OCI-LY3 (cell line): ENCODE measurements around the gene NNMT.

Experiments used
- H2AFZ ChIP-seq: fragments of 200-600, 300-600 bp; shearing (Covaris generic); 2 replicates; pipeline ENCODE4 v1.6.0; 2014; ENCODE audit warnings: antibody characterized with exemption, low read depth, low read length
- H3K27ac ChIP-seq: fragments of 200-600, 300-600 bp; sonication (generic); 2 replicates; pipeline ENCODE4 v1.5.1; 2014; ENCODE audit warnings: mild to moderate bottlenecking, low read length, moderate library complexity, mixed read lengths
- H3K27me3 ChIP-seq: fragments of 200-600, 300-600 bp; sonication (generic); 2 replicates; pipeline ENCODE4 v1.6.1; 2014; ENCODE audit warnings: low read depth, low read length, mixed read lengths
- H3K36me3 ChIP-seq: fragments of 200-600, 300-600 bp; sonication (generic); replicated peaks from 2 replicates; pipeline ENCODE3; 2014; ENCODE audit warnings: low read depth, low read length, mixed read lengths
- H3K4me1 ChIP-seq: fragments of 300-600, 200-600 bp; sonication (generic); 2 replicates; pipeline ENCODE4 v1.6.1; 2014; ENCODE audit warnings: low read length, mixed read lengths
- H3K4me2 ChIP-seq: fragments of 200-600, 300-600 bp; sonication (generic); 2 replicates; pipeline ENCODE4 v1.6.1; 2014; ENCODE audit warnings: low read length, mixed read lengths
- H3K4me3 ChIP-seq: fragments of 300-600, 200-600 bp; sonication (generic); 2 replicates; pipeline ENCODE4 v1.5.1; 2014; ENCODE audit warnings: antibody characterized with exemption, mild to moderate bottlenecking, low read length, moderate library complexity
- H3K79me2 ChIP-seq: fragments of 300-600, 200-600 bp; shearing (Covaris generic); 2 replicates; pipeline ENCODE4 v1.6.1; 2014; ENCODE audit warnings: mild to moderate bottlenecking, low read length, mixed read lengths
- H3K9ac ChIP-seq: fragments of 300-600, 200-600 bp; shearing (Covaris generic); 2 replicates; pipeline ENCODE4 v1.6.0; 2014; ENCODE audit warnings: mild to moderate bottlenecking, low read length, moderate library complexity
- H3K9me3 ChIP-seq: fragments of 200-600, 300-600 bp; shearing (Covaris generic); 2 replicates; pipeline ENCODE4 v1.6.1; 2014; ENCODE audit warnings: low read length, mixed read lengths; ENCODE audit not compliant: insufficient read depth
- H4K20me1 ChIP-seq: fragments of 200-600, 300-600 bp; sonication (generic); 2 replicates; pipeline ENCODE4 v1.6.1; 2016; ENCODE audit warnings: low read length, mixed read lengths; ENCODE audit not compliant: insufficient read depth
- EZH2phosphoT487 ChIP-seq: fragments of 200-600 bp; shearing (Covaris generic); IDR thresholded peaks from 2 replicates; pipeline ENCODE4 v1.6.1; 2018; ENCODE audit warnings: antibody characterized with exemption, mixed run types, low read depth
- TF ChIP-seq, protein P1 (sequence below): fragments of 200-600, 300-600 bp; sonication (generic); IDR thresholded peaks from 2 replicates; pipeline ENCODE4 v1.5.1; 2014; ENCODE audit warnings: antibody characterized with exemption, low read length, low read depth

NNMT gene

DNA sequence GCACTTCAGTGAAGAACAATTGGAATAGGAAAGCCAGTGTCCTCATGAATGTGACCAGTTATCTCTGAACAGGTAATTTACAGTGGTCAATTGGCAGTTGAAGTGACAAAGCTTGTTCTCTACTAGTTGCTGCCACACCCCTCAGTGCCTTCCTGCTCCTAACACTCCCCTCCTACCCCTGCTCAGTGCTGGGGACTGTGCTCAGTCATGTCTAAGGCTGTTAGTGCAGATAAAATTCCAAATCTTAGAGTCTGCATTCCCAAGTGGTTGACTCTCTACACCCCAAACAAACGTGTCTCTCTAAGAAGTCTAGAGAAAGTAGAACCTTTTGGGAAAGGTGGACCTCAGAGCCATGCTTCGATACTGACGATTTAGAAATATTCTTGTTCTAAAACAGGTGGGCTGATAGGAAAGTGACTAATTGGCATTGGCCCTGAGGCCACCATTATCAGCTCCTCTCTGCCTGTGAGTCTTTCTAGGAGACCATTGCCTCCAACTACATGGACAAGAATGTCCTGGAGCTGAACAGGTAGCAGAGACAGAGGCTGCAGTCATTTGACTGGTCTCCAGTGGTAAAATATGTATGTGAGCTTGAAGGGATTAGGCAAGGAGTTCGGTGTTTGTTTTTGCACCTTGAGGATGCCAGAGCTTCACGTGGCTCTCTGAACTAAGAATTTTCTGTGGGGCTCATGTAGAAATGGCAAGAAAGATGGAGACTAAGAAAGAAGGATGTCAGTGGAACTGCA is 22.1 kb upstream of the NNMT start:
- no peak overlapping the region for H3K4me3 ChIP-seq
- no peaks in the 10 kb centered on the region for H3K36me3 ChIP-seq
- H3K9ac ChIP-seq: no peak overlapping the region
- H3K27ac ChIP-seq: no peak overlapping the region
- H2AFZ ChIP-seq: no peak overlapping the region
- no peaks in the 10 kb centered on the region for H3K79me2 ChIP-seq
- no peaks in the 10 kb centered on the region for H3K4me1 ChIP-seq
- no peak overlapping the region for H3K4me2 ChIP-seq
- TF ChIP-seq EZH2phosphoT487: no peak
- TF ChIP-seq, protein P1, sequence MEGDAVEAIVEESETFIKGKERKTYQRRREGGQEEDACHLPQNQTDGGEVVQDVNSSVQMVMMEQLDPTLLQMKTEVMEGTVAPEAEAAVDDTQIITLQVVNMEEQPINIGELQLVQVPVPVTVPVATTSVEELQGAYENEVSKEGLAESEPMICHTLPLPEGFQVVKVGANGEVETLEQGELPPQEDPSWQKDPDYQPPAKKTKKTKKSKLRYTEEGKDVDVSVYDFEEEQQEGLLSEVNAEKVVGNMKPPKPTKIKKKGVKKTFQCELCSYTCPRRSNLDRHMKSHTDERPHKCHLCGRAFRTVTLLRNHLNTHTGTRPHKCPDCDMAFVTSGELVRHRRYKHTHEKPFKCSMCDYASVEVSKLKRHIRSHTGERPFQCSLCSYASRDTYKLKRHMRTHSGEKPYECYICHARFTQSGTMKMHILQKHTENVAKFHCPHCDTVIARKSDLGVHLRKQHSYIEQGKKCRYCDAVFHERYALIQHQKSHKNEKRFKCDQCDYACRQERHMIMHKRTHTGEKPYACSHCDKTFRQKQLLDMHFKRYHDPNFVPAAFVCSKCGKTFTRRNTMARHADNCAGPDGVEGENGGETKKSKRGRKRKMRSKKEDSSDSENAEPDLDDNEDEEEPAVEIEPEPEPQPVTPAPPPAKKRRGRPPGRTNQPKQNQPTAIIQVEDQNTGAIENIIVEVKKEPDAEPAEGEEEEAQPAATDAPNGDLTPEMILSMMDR: no peak
- peaks cover 81% of the 10 kb centered on the region for H3K27me3 ChIP-seq
- no peaks in the 10 kb centered on the region for H4K20me1 ChIP-seq
- H3K9me3 ChIP-seq: no peaks in the 10 kb centered on the region

DNA sequence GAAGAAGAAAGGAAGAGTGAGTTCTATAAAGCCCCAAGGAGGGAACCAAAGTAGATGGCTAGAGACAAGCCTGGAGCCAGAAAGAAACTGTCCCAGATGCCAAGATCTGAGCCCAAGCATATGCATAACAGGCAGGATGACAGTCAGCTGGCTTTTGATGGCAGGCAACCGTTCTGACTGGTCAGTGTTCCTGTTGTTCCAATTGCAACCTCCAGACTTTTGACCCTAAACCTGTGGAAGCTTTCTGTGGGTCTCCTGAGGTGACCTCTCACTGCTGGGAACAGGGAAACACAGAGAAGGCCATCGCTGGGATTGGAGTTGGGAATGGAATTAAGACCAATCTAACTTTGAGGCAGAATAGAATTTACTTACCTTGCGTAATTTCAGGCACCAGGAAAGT is 21.6 kb upstream of the NNMT start:
- Histone ChIP-seq H3K4me2 (no peak overlapping the region), H2AFZ (no peak overlapping the region), H3K27ac (no peak overlapping the region), H3K27me3 (peaks cover 78% of the 10 kb centered on the region), H3K9ac (no peak overlapping the region), H3K9me3 (no peaks in the 10 kb centered on the region), H3K79me2 (no peaks in the 10 kb centered on the region), H3K36me3 (no peaks in the 10 kb centered on the region), H4K20me1 (no peaks in the 10 kb centered on the region), H3K4me1 (no peaks in the 10 kb centered on the region), H3K4me3 (no peak overlapping the region)
- TF ChIP-seq EZH2phosphoT487: no peak
- TF ChIP-seq, protein P1: no peak

DNA sequence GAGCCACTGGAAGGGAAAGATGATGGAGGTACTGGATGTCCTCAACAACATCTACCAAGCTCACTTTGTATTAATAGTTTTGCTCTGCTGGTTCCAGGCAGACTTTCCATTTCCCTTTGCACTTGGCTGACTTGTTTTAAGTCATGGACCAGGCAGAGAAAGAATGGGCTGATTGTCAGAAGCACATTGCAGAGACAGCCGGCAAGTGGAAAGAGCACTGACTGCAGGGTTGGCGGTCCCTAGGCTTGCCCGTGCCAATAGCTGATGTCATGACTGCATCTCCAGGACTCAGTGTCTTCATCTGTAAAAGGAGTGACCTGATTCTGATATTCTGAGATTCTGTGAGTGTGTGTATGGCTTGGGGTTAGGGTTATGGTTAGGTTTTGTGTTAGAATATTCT is 20.9 kb upstream of the NNMT start:
- peaks cover 81% of the 10 kb centered on the region for H3K27me3 ChIP-seq
- no peak overlapping the region for H3K27ac ChIP-seq
- no peak overlapping the region for H3K9ac ChIP-seq
- TF ChIP-seq, protein P1: no peak
- no peak for TF ChIP-seq EZH2phosphoT487
- H3K4me2 ChIP-seq: no peak overlapping the region
- no peak overlapping the region for H3K4me3 ChIP-seq
- no peaks in the 10 kb centered on the region for H3K36me3 ChIP-seq
- H3K79me2 ChIP-seq: no peaks in the 10 kb centered on the region
- no peaks in the 10 kb centered on the region for H4K20me1 ChIP-seq
- no peaks in the 10 kb centered on the region for H3K9me3 ChIP-seq
- no peak overlapping the region for H2AFZ ChIP-seq
- H3K4me1 ChIP-seq: no peaks in the 10 kb centered on the region

DNA sequence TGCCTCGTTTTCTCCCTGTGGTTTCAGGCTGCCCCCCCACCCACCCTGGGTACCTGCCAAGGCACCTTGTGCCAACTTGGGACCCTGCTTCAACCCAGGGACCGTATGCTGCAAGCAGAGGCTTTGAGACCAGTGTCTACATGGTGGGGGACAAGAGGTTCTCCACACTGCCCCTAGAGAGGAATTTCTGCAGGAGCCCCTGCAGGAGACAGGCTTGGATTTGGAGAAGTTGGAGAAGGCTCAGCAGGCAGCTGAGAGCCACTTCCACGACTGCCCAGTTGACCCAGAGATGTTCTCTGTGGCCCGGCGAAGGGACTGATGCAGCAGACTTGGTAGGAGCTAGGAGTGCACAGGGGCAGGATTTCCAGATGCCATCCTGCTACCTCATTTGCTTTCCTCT is 20.1 kb upstream of the NNMT start:
- Histone ChIP-seq H3K27ac (no peak overlapping the region), H3K4me2 (no peak overlapping the region), H3K27me3 (peaks cover 73% of the 10 kb centered on the region), H3K36me3 (no peaks in the 10 kb centered on the region), H3K4me1 (no peaks in the 10 kb centered on the region), H3K79me2 (no peaks in the 10 kb centered on the region), H3K9me3 (no peaks in the 10 kb centered on the region), H3K4me3 (no peak overlapping the region), H4K20me1 (no peaks in the 10 kb centered on the region), H2AFZ (no peak overlapping the region), H3K9ac (no peak overlapping the region)
- TF ChIP-seq EZH2phosphoT487: no peak
- TF ChIP-seq, protein P1: no peak
